Adrenal gland (tissue), 12 donors: ENCODE measurements around the gene GANAB. TPM values are rescaled to one million over a fixed set of nuclear protein-coding genes. Genes with fewer than 3 reads are reported as not detected.
"Not testable (repeated sequence)": the region's sequence is repeated elsewhere in the genome, so short reads cannot be mapped to it uniquely, and the experiment has no call there.

Experiments used
- DNase-seq, 7 donors: peaks; one replicate each; pipeline ENCODE4 v3.0.0-alpha.2; 2019 to 2020
- H3K27ac ChIP-seq, 5 donors: fragments of 200-600 bp; sonication (generic) in 4 of 5; 1 replicate in 3 of 5; 2 replicates in 2 of 5; pipeline versions ENCODE4 v1.5.1 to v1.8.0; 2016 to 2020; ENCODE audit warnings: mild to moderate bottlenecking in 1 of 5
- H3K27me3 ChIP-seq: fragments of 200-600 bp; 2 replicates; pipeline ENCODE4 v1.8.0; 2021
- H3K36me3 ChIP-seq, 2 donors: fragments of 200-600 bp; replicated peaks in 1 of 2; 1 replicate in 1 of 2; 2 replicates in 1 of 2; pipeline versions ENCODE4 v1.5.1 to v1.8.0; 2018 to 2022
- H3K4me1 ChIP-seq, 2 donors: fragments of 200-600 bp; replicated peaks in 1 of 2; 1 replicate in 1 of 2; 2 replicates in 1 of 2; pipeline versions ENCODE4 v1.5.1 to v1.8.0; 2018 to 2021
- H3K4me3 ChIP-seq, 4 donors: fragments of 200-600 bp; sonication (generic) in 3 of 4; one replicate each; pipeline ENCODE4 v1.5.1; 2016 to 2018
- H3K9me3 ChIP-seq, 3 donors: fragments of 200-600 bp; sonication (generic) in 1 of 3; replicated peaks in 1 of 3; 1 replicate in 2 of 3; 2 replicates in 1 of 3; pipeline versions ENCODE4 v1.5.1 to v1.8.0; 2016 to 2021
- POLR2A ChIP-seq, 2 donors: fragments of 450-650 bp; IDR thresholded peaks; one replicate each; pipeline ENCODE4 v1.6.1; 2017; ENCODE audit warnings: antibody characterized with exemption in 2 of 2, mild to moderate bottlenecking in 2 of 2, moderate library complexity in 1 of 2
- WGBS, 4 donors: extraction: QIAGEN DNeasy Blood & Tissue Kit in 2 of 4; methylation state at CpG; one replicate each; pipeline versions ENCODE4 v1.1.5 to v1.1.7; 2013 to 2017; 5-methylcytosine and 5-hydroxymethylcytosine counted together
- intact Hi-C, 2 donors: fragments of 100-400 bp; cut with DNase I; formaldehyde crosslinking; loops; one replicate each; pipeline versions ENCODE4 v1.14.1 to v1.15.0; 2022 to 2023
- polyA plus RNA-seq, 3 donors: library from polyadenylated mRNA; stranded (reverse); fragments of 200-250 nt in 2 of 3; fragments of 350-450 nt in 1 of 3; fragmentation: Illumina TruSeq in 1 of 3; extraction: RNeasy Lipid Tissue Mini Kit (QIAGEN cat#74804) in 1 of 3; gene quantifications; one replicate each; pipeline ENCODE4 v1.2.3, GENCODE V29; 2013 to 2014
- total RNA-seq, 9 donors: library from RNA; depleted of rRNA in 4 of 9; stranded (reverse); fragments of >200 nt in 4 of 9; fragments of 120-200 nt in 1 of 9; fragmentation: NEBNext Ultra II Directional in 1 of 9; extraction: Animal tissue kit (Norgen Biotek cat#: 25700) in 1 of 9; gene quantifications; one replicate each; pipeline versions ENCODE4 v1.1.0 to v1.2.4, GENCODE V29; 2013 to 2023
- TF ChIP-seq, protein P1 (sequence below), 6 experiments: fragments of 450-650 bp in 4 of 6; fragments of 200-600 bp in 2 of 6; sonication (generic) in 1 of 6; IDR thresholded peaks; 1 replicate in 5 of 6; 2 replicates in 1 of 6; pipeline versions ENCODE4 v1.5.1 to v1.8.0; 2016 to 2021; ENCODE audit warnings: antibody characterized with exemption in 6 of 6, mild to moderate bottlenecking in 2 of 6, moderate library complexity in 1 of 6
- donor health status: healthy with polysubstance abuse.
- donor health status: Bipolar disorder and iron deficiency.
- donor health status: DM: yes; HTN: yes; CAD: no.
- donor health status: DM: no; HTN: no; CAD: no.
- donor health status: DM: no; HTN: no; CAD: no.
- donor health status: DM: yes; HTN: yes; CAD: no.

The GANAB gene
- total and polyA plus RNA-seq, 12 donors: 90.9 to 304 (median 173) TPM

DNA sequence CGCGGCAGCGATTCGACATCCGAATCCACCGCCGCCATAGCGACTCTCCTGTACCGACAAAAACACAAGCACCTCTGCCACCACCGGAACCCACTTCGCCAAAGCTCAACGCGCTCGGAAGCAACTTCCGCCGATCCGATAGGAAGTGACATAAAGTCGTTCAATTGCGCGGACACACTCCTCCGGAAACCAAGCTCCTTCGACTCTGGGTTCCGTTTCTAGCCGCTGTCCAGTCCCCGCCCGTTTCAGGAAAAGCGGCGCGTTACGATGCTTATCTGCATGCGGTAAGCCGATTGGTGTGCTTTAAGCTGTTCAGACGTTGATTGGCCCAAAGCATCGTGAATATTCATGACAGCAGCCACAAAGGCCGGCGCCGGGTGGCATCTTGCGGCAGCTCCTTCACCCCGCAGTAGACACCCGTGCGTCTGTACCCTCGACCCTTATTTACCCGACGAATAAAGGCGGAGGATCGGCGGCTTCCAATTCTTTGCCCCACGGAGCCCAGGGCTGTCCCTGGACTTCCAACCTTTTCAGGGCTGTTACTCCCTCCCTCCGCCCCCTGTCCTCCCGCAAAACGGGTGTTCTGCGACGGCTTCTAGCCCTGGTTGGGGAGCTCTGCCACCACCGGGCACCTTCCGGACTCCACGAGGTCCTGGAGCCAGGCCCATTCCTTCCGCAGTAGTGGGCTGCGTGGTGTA lies 54.8 kb downstream of the GANAB start, which contains the start of gene TUT1:
TSS of gene TUT1 (minus strand) at position 76 of the 698 bp plus-strand sequence. CDS start at position 38, 38 bp downstream.
- intact Hi-C loops: no loop called here
- peak within 1 kb of the TSS; percentile 43 to 83 (median 50) for H3K4me3 ChIP-seq
- 0 to 1% (median 0%) methylated on average over 16 to 58 of the region's 58 CpGs for WGBS, 4 donors
- peaks cover 0 to 52% of the 10 kb centered on the region in 2 donors for H3K36me3 ChIP-seq
- peak; percentile 96 to 99 (median 98) for DNase-seq
- peak within 1 kb of the TSS; percentile 84 to 96 (median 95) for H3K27ac ChIP-seq
- no peaks in the 10 kb centered on the region for H3K27me3 ChIP-seq
- no peaks in the 10 kb centered on the region for H3K9me3 ChIP-seq
- peak; percentile 76 to 95 for TF ChIP-seq POLR2A (IDR thresholded peaks at IDR 0.05)
- TF ChIP-seq, protein P1, sequence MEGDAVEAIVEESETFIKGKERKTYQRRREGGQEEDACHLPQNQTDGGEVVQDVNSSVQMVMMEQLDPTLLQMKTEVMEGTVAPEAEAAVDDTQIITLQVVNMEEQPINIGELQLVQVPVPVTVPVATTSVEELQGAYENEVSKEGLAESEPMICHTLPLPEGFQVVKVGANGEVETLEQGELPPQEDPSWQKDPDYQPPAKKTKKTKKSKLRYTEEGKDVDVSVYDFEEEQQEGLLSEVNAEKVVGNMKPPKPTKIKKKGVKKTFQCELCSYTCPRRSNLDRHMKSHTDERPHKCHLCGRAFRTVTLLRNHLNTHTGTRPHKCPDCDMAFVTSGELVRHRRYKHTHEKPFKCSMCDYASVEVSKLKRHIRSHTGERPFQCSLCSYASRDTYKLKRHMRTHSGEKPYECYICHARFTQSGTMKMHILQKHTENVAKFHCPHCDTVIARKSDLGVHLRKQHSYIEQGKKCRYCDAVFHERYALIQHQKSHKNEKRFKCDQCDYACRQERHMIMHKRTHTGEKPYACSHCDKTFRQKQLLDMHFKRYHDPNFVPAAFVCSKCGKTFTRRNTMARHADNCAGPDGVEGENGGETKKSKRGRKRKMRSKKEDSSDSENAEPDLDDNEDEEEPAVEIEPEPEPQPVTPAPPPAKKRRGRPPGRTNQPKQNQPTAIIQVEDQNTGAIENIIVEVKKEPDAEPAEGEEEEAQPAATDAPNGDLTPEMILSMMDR (IDR thresholded peaks at IDR 0.05): peak in 1 of 6 experiments; percentile 10
- peaks cover 9 to 26% of the 10 kb centered on the region in 2 donors for H3K4me1 ChIP-seq

DNA sequence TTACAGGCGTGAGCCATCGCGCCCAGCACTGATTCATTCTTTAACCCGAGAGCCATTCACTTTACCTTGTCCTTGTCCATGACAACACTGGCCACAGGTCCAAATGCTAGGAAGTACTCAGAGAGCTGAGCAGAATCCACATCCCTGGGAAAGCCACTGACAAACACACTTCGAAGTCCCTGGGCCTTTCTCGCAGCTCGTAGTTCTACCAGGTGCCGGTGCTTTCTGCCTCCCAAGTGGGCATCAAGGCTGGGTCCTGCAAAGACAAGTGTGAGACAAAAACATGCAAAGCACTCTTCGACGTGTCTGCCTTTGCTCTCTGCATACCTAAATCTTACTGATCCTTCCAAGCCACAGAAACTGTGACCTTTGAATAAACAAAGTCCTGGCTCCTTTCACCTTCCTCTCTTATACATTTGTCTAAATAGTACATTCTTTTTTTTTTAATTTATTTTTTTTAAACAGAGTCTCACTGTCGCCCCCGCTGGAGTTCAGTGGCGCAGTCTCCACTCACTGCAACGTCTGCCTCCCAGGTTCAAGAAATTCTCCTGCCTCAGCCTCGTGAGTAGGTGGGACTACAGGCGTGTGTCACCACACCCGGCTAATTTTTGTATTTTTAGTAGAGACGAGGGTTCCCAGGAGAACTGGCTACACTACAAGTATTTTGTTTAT lies 57.3 kb downstream of the GANAB start:
- WGBS, 4 donors: 68 to 74% (median 69%) methylated on average over 18 of the region's 18 CpGs
- DNase-seq: peak in 1 of 7 donors; percentile 19
- TF ChIP-seq, protein P1 (IDR thresholded peaks at IDR 0.05): no peak
- H3K27me3 ChIP-seq: no peaks in the 10 kb centered on the region
- H3K9me3 ChIP-seq: no peaks in the 10 kb centered on the region
- H3K27ac ChIP-seq: no peak overlapping the region
- peaks cover 0 to 48% of the 10 kb centered on the region in 2 donors for H3K36me3 ChIP-seq
- H3K4me1 ChIP-seq: peaks cover 9 to 26% of the 10 kb centered on the region in 2 donors
- intact Hi-C loops: no loop called here
- no peak overlapping the region for H3K4me3 ChIP-seq

DNA sequence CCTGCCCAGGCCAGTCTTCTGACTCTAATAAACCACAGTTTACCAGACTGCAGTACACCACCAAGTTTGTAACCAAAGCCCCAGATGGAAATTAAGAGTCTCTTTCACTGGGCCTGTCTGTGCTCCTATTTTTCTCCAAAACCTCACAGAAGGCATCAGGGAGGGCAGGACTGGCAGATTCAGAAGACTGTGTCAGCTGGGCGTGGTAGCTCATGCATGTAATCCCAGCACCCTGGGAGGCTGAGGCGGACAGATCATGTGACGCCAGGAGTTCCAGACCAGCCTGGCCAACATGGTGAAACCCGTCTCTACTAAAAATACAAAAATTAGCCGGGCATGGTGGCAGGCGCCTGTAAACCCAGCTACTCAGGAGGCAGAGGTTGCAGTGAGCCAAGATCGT lies 61.1 kb downstream of the GANAB start:
- WGBS, 4 donors: 90 to 96% (median 95%) methylated on average over 6 to 7 of the region's 7 CpGs
- Histone ChIP-seq H3K36me3 (peaks cover 0 to 57% of the 10 kb centered on the region in 2 donors), H3K4me1 (peaks cover 0 to 12% of the 10 kb centered on the region in 2 donors)
- H3K27me3 ChIP-seq, intact Hi-C loops, H3K4me3 ChIP-seq, H3K27ac ChIP-seq, H3K9me3 ChIP-seq, DNase-seq: not testable (repeated sequence)

DNA sequence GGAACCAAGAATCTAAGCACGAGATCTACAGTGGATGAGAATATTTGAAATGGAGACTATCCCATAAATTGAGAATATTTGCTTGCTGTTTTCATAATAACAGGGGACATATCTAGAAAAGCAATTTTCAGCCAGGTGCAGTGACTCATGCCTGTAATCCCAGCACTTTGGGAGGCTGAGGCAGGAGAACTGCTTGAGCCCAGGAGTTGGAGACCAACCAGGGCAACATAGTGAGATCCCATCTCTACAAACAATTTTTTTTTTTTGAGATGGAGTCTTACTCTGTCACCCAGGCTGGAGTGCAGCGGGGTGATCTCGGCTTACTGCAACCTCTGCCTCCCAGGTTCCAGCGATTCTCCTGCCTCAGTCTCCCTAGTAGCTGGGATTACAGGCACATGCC lies 64.7 kb downstream of the GANAB start:
- H3K36me3 ChIP-seq: peaks cover 0 to 66% of the 10 kb centered on the region in 2 donors
- 97 to 100% (median 98%) methylated on average over 4 of the region's 4 CpGs for WGBS, 4 donors
- H3K27ac ChIP-seq, intact Hi-C loops, H3K4me3 ChIP-seq, H3K27me3 ChIP-seq, H3K9me3 ChIP-seq, H3K4me1 ChIP-seq, DNase-seq: not testable (repeated sequence)

DNA sequence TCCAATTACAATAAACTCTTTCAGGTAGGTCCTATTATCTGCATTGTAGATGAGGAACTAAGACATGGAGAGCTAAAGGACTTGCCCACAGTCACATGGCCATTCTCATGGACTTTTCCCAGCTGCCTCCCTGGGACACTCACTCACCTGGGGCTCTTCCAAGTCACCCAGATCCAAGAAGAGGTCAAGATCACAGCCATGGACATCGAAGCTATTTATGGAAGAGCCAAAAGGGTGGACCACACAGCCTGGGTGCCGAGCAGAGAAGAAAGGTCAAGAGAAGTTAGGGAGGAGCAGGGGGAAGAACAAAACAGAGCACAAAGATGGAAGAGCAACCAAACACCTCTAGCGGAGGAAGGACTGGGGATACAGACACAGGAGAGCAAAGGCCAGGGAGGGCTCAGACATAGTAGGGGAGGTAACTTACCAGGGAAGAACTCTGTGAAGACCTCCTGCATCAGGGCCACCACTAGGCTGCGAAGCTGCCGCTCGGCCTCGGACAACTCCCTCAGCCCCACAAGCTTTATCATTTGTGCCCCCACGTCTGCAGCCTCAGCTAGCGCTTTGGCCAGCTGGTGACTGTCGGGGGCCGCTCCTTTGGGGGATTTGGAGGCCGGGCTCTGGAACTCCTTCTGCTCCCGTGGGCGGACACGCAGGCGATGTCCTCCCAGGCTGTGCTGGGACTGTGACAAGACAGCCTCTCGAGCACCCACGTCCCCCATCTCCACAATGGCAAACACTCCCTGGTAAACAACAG lies 65.3 kb downstream of the GANAB start:
- DNase-seq: no peak
- Histone ChIP-seq H3K9me3 (no peaks in the 10 kb centered on the region), H3K4me3 (no peak overlapping the region), H3K27ac (peak overlapping the region in 1 of 5 donors; percentile 2), H3K27me3 (no peaks in the 10 kb centered on the region), H3K36me3 (peaks cover 0 to 68% of the 10 kb centered on the region in 2 donors), H3K4me1 (peaks cover 0 to 7% of the 10 kb centered on the region in 2 donors)
- 87 to 89% (median 88%) methylated on average over 18 of the region's 18 CpGs for WGBS, 4 donors
- intact Hi-C loops: no loop called here
- TF ChIP-seq, protein P1 (IDR thresholded peaks at IDR 0.05): no peak
- TF ChIP-seq POLR2A (IDR thresholded peaks at IDR 0.05): no peak
